HepG2 (cell line): ENCODE results near the gene BCAS3. TPM values are rescaled to one million over a fixed set of nuclear protein-coding genes. Genes with fewer than 3 reads are reported as not detected.

Experiments used
- BCL6 ChIP-seq: IDR thresholded peaks from 2 replicates; pipeline ENCODE4 v1.6.1; 2016; ENCODE audit warnings: missing genetic modification reagents, missing compliant biosample characterization
- CBFB ChIP-seq: sonication (generic); formaldehyde crosslinking; IDR thresholded peaks from 2 replicates; pipeline ENCODE4 v1.4.0; 2020; ENCODE audit warnings: missing genetic modification reagents
- GATAD2A ChIP-seq: IDR thresholded peaks from 2 replicates; pipeline ENCODE4 v1.6.1; 2016
- GTF3A ChIP-seq: sonication (generic); formaldehyde crosslinking; conservative IDR thresholded peaks from 2 replicates; pipeline ENCODE4 v1.4.0; 2020; ENCODE audit warnings: mild to moderate bottlenecking, missing genetic modification reagents
- HDAC2 ChIP-seq: sonication (generic); formaldehyde crosslinking; IDR thresholded peaks from 2 replicates; pipeline ENCODE4 v1.4.0; 2020; ENCODE audit warnings: missing genetic modification reagents
- HMGXB3 ChIP-seq: sonication (generic); formaldehyde crosslinking; IDR thresholded peaks from 2 replicates; pipeline ENCODE4 v1.4.0; 2020; ENCODE audit warnings: missing genetic modification reagents, borderline replicate concordance
- KDM2A ChIP-seq: sonication (generic); formaldehyde crosslinking; IDR thresholded peaks from 2 replicates; pipeline ENCODE4 v1.4.0; 2020; ENCODE audit warnings: low read depth, missing genetic modification reagents, borderline replicate concordance
- MTA3 ChIP-seq: sonication (generic); formaldehyde crosslinking; IDR thresholded peaks from 2 replicates; pipeline ENCODE4 v1.4.0; 2020; ENCODE audit warnings: missing genetic modification reagents
- RARA ChIP-seq: IDR thresholded peaks from 2 replicates; pipeline ENCODE4 v1.6.1; 2016; ENCODE audit warnings: missing genetic modification reagents, missing compliant biosample characterization
- RELA ChIP-seq: sonication (generic); formaldehyde crosslinking; IDR thresholded peaks from 2 replicates; pipeline ENCODE4 v1.4.0; 2020; ENCODE audit warnings: missing genetic modification reagents
- SMC3 ChIP-seq: IDR thresholded peaks from 2 replicates; pipeline ENCODE4 v1.6.1; 2011; ENCODE audit warnings: low read length, improper control_type of control experiment
- TARDBP ChIP-seq: sonication (generic); formaldehyde crosslinking; IDR thresholded peaks from 2 replicates; pipeline ENCODE4 v1.8.0; 2022; ENCODE audit warnings: mild to moderate bottlenecking, missing genetic modification reagents
- THAP11 ChIP-seq: IDR thresholded peaks from 2 replicates; pipeline ENCODE4 v1.6.1; 2016; ENCODE audit warnings: missing biosample characterization, missing genetic modification reagents
- U2AF2 ChIP-seq: fragments of 200-400 bp; formaldehyde crosslinking; IDR thresholded peaks from 2 replicates; pipeline ENCODE4 v1.6.1; 2017; ENCODE audit warnings: low read depth, mild to moderate bottlenecking, low read length
- YEATS2 ChIP-seq: sonication (generic); formaldehyde crosslinking; IDR thresholded peaks from 2 replicates; pipeline ENCODE4 v1.4.0; 2020; ENCODE audit warnings: missing genetic modification reagents, borderline replicate concordance
- ZNF121 ChIP-seq: sonication (generic); formaldehyde crosslinking; IDR thresholded peaks from 2 replicates; pipeline ENCODE4 v1.5.0; 2020; ENCODE audit warnings: mild to moderate bottlenecking, missing genetic modification reagents
- ZNF138 ChIP-seq: sonication (generic); formaldehyde crosslinking; IDR thresholded peaks from 2 replicates; pipeline ENCODE4 v1.5.0; 2020; ENCODE audit warnings: mild to moderate bottlenecking, low read depth, missing genetic modification reagents
- ZNF331 ChIP-seq: sonication (generic); formaldehyde crosslinking; IDR thresholded peaks from 2 replicates; pipeline ENCODE4 v1.4.0; 2020; ENCODE audit warnings: missing genetic modification reagents
- ZNF362 ChIP-seq: sonication (generic); formaldehyde crosslinking; IDR thresholded peaks from 2 replicates; pipeline ENCODE4 v1.4.0; 2020; ENCODE audit warnings: missing genetic modification reagents, mild to moderate bottlenecking, borderline replicate concordance
- ZNF644 ChIP-seq: IDR thresholded peaks from 2 replicates; pipeline ENCODE4 v1.6.1; 2016; ENCODE audit warnings: low read depth
- ZNF761 ChIP-seq: sonication (generic); formaldehyde crosslinking; conservative IDR thresholded peaks from 2 replicates; pipeline ENCODE4 v1.4.0; 2020; ENCODE audit warnings: mild to moderate bottlenecking, missing genetic modification reagents
- ZNF883 ChIP-seq: sonication (generic); formaldehyde crosslinking; IDR thresholded peaks from 2 replicates; pipeline ENCODE4 v1.5.1; 2020; ENCODE audit warnings: mild to moderate bottlenecking, missing genetic modification reagents; ENCODE audit errors: not compliant biosample characterization
- ZSCAN21 ChIP-seq: sonication (generic); formaldehyde crosslinking; IDR thresholded peaks from 2 replicates; pipeline ENCODE4 v1.8.0; 2022; ENCODE audit warnings: mild to moderate bottlenecking, missing genetic modification reagents, moderate library complexity, borderline replicate concordance
- ZUFSP ChIP-seq: sonication (generic); formaldehyde crosslinking; IDR thresholded peaks from 2 replicates; pipeline ENCODE4 v1.9.0; 2021; ENCODE audit warnings: missing genetic modification reagents, mild to moderate bottlenecking, borderline replicate concordance
- polyA plus RNA-seq, 8 experiments: library from polyadenylated mRNA; depleted of rRNA in 3 of 8; stranded (reverse) in 7 of 8; unstranded in 1 of 8; fragments of >200 nt; fragmentation: Illumina TruSeq in 4 of 8; extraction: Trizol in 4 of 8; gene quantifications; 2 replicates each; pipeline versions ENCODE4 v1.2.1 to v1.2.3, GENCODE V29; 2011 to 2016; ENCODE audit warnings: low read depth in 4 of 8, missing spikeins in 1 of 8, mixed read lengths in 1 of 8; ENCODE audit not compliant: insufficient read depth in 1 of 8
- total RNA-seq, 5 experiments: library from RNA; depleted of rRNA; stranded (reverse); fragments of >200 nt; fragmentation: Illumina TruSeq; extraction: Trizol; gene quantifications; 2 replicates each; pipeline ENCODE4 v1.2.3, GENCODE V29; 2016; ENCODE audit warnings: low read depth in 1 of 5

Gene BCAS3
- total and polyA plus RNA-seq, 2 of the 13 experiments (the other 11 are each of a cell fraction or from before 2014, with no cell fraction given): 10.7 to 11.2 TPM

GRCh38 chr17:61425682-61426481, 748.2 kb downstream of the BCAS3 start (continued):
- TF ChIP-seq MTA3 (CRISPR knock-in tag): no peak
- TF ChIP-seq HDAC2: peak; percentile 45; the same call in 1 of the 2 replicates
- peak; percentile 35; the same call in 1 of the 2 replicates for TF ChIP-seq KDM2A (CRISPR knock-in tag)
- peak; percentile 37; the same call in 1 of the 2 replicates for TF ChIP-seq YEATS2
- TF ChIP-seq GATAD2A (CRISPR knock-in tag): 0 out of 2 replicates have a peak, but pooled peaks have one; percentile 15
- TF ChIP-seq HMGXB3: no peak
- peak; percentile 69; the same call in 1 of the 2 replicates for TF ChIP-seq ZSCAN21 (CRISPR knock-in tag)
- TF ChIP-seq ZNF883: peak; percentile 46
- TF ChIP-seq ZNF362 (CRISPR knock-in tag): peak; percentile 87; the same call in 1 of the 2 replicates
- no peak for TF ChIP-seq ZUFSP (CRISPR knock-in tag)
- TF ChIP-seq TARDBP: 0 out of 2 replicates have a peak, but pooled peaks have one; percentile 51
- TF ChIP-seq BCL6 (CRISPR knock-in tag): no peak
- no peak for TF ChIP-seq GTF3A (CRISPR knock-in tag)
- TF ChIP-seq RELA (CRISPR knock-in tag): 0 out of 2 replicates have a peak, but pooled peaks have one; percentile 45
- 0 out of 2 replicates have a peak, but pooled peaks have one; percentile 23 for TF ChIP-seq CBFB (CRISPR knock-in tag)
- 0 out of 2 replicates have a peak, but pooled peaks have one; percentile 1 for TF ChIP-seq ZNF138
- peak; percentile 72; the same call in 1 of the 2 replicates for TF ChIP-seq ZNF761
- peak; percentile 43; the same call in 1 of the 2 replicates for TF ChIP-seq ZNF331 (CRISPR knock-in tag)
- TF ChIP-seq ZNF121: peak; percentile 100
- TF ChIP-seq RARA (CRISPR knock-in tag): peak; percentile 19; the same call in 1 of the 2 replicates
- TF ChIP-seq U2AF2: no peak
- 0 out of 2 replicates have a peak, but pooled peaks have one; percentile 30 for TF ChIP-seq ZNF644 (CRISPR knock-in tag)
- peak; percentile 69 for TF ChIP-seq THAP11
- TF ChIP-seq SMC3: peak; percentile 87
